Stimulated activated CD8-positive, alpha-beta memory T cell treated with anti-CD3 and anti-CD28 coated beads, Interleukin-12 subunit alpha, Interleukin-12 subunit beta, amount 100 ng/mL, for 24 hours (primary cell): ENCODE results near the gene NR2C2.
"Not testable (repeated sequence)": the region's sequence is repeated elsewhere in the genome, so short reads cannot be mapped to it uniquely, and the experiment has no call there.

ENCODE experiments used
- DNase-seq: peaks from one replicate; pipeline ENCODE4 v3.0.0-alpha.2; 2020; ENCODE audit errors: extremely low read depth

NR2C2 gene

GRCh38 chr3:14957925-14958324 lies 10.5 kb downstream of the NR2C2 start:
- DNase-seq: no peak

- DNase-seq: no peak
These were observed 12.1 kb downstream of the NR2C2 start for GRCh38 chr3:14959359-14959943.

DNA sequence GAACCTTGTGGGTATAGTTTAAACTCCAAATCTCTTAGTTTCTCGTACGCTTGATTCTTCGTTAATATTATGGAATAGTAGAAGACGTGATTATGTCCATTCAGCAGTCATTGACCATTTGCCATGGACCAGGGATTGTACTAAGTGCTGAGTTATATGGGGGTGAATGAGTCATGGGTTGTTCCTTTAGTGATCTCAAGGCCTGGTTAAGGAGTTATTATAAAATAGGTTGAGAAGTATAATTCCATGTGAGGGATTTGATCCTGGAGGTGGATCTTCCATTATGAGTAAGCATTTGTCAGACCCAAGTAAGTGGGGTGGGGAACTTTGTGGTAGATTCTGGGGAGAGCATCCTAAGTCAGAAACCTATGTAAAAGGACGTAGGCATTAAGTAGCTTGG lies 15.4 kb downstream of the NR2C2 start:
- no peak for DNase-seq

GRCh38 chr3:14967285-14967684 lies 19.9 kb downstream of the NR2C2 start:
- DNase-seq: no peak

DNA sequence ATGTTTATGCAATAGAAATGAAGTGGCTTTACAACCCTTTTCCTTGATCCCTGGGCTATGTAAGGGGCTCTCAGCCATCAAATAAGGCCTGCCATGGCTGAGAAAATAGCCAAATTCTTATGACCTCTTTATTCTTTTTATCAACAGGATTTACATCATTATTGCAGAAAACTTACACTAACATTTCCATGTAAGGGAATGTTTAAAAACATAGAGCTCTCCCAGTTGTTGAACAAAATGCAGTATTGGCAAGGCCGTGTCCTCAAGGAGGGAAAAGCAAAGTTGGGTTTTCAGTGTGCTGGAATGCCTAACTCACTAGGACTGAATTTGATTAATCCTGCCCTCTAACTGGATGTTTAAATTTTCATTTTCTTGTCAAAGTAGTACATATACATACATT lies 22.3 kb downstream of the NR2C2 start:
- DNase-seq: no peak

DNA sequence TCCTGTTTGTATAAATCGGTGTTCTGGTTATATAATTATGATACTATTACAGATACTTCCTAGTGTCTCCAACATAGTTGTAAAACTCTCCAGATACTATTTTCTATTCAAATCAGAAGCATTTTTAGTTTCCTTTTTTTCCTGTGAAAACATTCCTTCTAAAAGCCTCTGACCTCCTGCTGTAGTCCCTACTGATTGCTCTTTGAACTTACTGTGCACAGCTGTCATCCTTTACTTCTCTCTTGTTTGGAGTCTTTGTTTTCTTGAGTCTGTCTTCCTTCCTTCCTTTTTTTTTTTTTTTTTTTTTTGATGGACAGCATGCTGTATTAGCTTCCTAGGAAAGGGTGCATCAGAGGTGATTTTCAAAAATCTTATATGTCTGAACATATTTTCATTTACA lies 28.9 kb downstream of the NR2C2 start:
- DNase-seq: no peak

GRCh38 chr3:14980689-14981088 lies 33.3 kb downstream of the NR2C2 start:
- DNase-seq: no peak

- DNase-seq: no peak
These were observed 37.3 kb downstream of the NR2C2 start for GRCh38 chr3:14984581-14985113.

- DNase-seq: peak; percentile 3
These were observed 41.6 kb downstream of the NR2C2 start for GRCh38 chr3:14988988-14989394.

DNA sequence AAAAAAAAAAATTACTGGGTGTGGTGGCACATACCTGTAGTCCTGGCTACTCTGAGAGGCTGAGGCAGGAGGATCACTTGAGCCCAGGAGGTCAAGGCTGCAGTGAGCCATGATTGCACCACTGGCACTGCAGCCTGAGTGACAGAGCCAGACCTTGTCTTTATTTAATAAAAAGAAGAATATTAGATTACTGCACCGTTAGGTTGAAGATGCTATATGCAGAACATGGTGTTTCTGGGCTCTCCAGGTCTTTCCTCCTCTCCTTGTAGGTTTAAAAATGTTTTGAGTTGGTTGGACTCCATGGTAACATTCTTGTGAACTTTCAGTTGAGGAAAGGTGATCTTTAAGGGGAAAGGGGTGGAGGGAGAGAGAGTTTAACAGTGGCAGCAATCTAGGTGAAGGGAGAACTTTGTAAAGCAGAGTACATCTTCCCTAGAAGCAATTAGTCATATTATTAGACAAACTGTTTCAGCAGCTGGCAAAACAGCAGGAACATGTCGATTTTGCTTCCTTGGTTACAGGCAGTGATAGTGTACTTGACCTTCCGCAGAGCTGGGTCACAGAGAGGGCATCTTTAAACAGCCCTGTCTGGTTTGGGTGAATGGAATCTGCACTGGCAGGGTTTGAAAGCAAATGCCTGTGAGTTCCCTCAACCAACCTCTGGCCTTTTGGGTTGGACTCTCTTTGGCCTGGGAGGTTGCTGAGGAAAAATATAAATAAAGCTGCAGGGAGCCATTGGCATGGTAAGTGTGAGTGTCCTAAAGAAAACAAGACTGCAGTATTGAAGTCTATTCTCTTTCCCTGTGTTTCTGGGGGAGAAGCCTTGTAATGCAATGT lies 42.8 kb downstream of the NR2C2 start:
- DNase-seq: no peak

DNA sequence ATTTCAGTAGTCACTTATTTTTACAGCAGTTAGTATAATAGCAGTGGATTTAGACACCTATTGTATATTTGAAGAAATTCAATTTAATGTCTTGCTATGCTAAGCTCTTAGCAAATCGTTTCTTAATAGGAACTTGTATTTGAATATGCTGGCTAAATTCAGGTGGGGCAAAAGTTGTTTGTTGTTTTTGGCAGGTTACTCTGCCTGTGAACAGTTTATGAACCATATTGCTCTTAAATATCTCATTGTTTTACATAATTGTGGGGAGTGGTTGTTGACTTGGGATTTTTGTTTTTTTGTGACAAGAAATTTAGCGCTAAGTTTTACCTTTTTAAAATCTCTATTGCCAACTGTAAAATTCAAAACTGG lies 43.4 kb downstream of the NR2C2 start:
- DNase-seq: no peak

GRCh38 chr3:14991151-14991742 lies 43.9 kb downstream of the NR2C2 start:
- DNase-seq: no peak

DNA sequence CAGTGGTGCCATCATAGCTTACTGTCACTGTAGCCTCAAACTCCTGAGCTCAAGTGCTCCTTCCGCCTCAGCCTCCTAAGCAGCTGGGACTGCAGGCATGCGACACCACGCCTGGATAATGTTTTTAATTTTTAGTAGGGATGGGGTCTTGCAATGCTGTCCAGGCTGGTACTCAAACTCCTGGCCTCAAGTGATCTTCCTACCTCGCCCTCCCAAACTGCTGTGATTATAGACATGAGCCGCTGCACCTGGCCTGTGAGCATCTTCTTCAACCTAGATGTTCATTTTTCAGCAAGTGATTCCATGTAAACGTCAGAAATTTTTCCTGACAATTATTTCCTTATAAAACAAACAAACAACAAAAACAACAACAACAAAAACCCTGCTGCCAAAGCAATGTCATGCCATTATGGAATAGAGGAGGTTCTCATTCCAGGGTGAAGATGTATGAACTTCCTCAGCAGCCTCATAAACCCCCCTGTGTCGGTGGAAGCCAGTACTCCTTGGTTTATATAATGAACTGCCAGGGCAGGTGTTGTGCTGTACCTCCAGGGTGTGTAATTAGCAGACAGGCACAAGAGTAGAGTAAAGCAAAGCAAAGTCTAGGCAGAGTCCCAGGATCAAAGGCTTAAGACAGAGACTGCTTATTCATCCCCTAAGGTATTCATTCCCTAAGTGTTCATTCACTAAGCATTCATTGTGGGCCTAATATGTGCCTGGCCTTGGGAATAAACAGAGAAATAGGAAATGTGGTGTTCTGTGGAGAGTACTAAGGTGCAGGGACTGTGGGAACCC lies 44.6 kb downstream of the NR2C2 start:
- DNase-seq: no peak

DNA sequence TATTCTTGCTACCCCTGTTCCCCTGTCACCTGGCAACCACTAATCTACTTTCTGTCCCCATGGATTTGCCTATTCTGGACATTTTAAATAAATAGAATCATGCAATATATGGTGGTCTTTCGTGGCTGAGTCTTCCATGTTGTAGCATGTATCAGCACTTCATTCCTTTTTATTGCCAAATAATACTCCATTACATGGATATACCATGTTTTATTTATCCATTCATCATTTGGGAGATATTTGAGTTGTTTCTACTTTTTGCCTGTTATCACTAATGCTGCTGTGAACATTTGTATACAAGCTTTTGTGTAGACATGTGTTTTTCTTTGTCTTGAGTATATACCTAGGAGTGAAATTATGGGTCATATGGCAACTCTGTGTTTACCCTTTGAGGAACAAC lies 50.6 kb downstream of the NR2C2 start:
- DNase-seq: no peak

- DNase-seq: not testable (repeated sequence)
These were observed 51.8 kb downstream of the NR2C2 start for GRCh38 chr3:14999182-14999581.

DNA sequence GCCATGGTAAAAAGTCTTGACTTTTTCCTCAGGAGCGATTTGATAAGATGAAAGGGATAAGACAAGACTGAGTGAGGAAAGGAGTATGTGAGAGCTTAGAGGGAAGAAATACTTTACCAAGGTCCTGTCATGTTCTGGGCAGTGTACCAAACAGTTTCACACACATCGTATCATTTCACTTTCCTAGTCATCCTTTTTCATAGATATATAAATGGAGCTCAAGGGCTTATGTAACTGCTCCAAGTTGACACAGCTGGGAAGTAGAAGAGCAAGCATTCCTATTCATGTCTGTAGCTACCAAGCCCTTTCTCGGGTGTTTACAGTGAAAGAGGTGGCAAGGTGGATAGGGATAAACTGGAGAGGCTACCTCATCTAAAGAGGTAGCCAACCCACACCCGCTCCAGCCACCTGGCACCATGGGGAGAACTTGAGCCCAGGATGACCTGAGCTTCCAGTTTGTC lies 60.3 kb downstream of the NR2C2 start:
- DNase-seq: no peak

DNA sequence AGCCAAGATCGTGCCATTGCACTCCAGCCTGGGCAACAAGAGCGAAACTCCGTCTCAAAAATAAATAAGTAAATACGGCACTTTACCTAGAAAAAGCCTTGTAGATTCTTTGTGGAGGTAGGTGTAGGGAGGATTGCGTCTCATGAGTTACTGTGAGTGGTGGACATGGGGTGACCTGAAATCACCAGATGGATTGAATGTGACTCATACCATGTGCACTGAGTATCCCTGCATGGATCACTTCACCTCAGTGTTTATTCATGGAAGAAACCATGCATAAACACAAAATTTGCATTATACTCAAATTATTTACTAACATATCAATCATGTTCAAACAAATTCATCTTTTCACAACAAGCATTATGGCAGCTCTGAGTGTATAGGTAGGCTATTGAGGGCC lies 61.8 kb downstream of the NR2C2 start:
- no peak for DNase-seq

- DNase-seq: no peak
These were observed 63.3 kb downstream of the NR2C2 start for GRCh38 chr3:15010664-15011063.

DNA sequence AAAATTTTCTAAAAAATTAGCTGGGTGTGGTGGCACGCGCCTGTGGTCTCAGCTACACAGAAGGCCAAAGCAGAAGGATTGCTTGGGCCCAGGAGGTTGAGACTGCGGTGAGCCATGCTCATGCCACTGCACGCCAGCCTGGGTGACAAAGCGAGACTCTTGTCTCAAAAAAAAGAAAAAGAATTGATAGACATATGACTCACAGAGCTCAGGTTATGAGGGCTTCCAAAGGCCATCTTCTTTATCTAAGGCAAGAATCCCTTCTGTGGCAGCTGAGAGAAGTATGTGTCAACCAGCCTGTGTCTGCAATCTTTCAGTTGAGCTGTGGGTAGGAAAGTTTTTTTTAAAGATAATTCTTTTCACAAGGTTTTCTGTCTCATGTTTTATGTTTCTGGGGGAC lies 63.8 kb downstream of the NR2C2 start:
- DNase-seq: no peak

GRCh38 chr3:15014606-15015328 lies 67.4 kb downstream of the NR2C2 start:
- no peak for DNase-seq

GRCh38 chr3:15015456-15015855 lies 68.1 kb downstream of the NR2C2 start:
- DNase-seq: no peak
